Right lobe of liver (tissue), 6 donors: Measurements from ENCODE around the gene MCTP1. TPM values are rescaled to one million over a fixed set of nuclear protein-coding genes. Genes with fewer than 3 reads are reported as not detected.

Experiments used
- ATAC-seq, 4 donors: fragments of 200-7000 bp; cut with Tn5 transposase; one replicate each; pipeline ENCODE4 v1.9.1; 2020; ENCODE audit warnings: mild to moderate bottlenecking in 4 of 4, moderate library complexity in 4 of 4
- DNase-seq, 3 donors: peaks; one replicate each; pipeline ENCODE4 v3.0.0-alpha.2; 2020
- H3K27ac ChIP-seq, 3 donors: fragments of 200-600 bp; one replicate each; pipeline ENCODE4 v1.8.0; 2022
- H3K27me3 ChIP-seq, 2 donors: fragments of 200-600 bp; one replicate each; pipeline ENCODE4 v1.8.0; 2022
- H3K36me3 ChIP-seq, 4 donors: fragments of 200-600 bp; sonication (generic) in 1 of 4; one replicate each; pipeline versions ENCODE4 v1.5.1 to v1.8.0; 2017 to 2022; ENCODE audit warnings: control low read depth in 1 of 4
- H3K4me1 ChIP-seq, 4 donors: fragments of 200-600 bp; sonication (generic) in 1 of 4; one replicate each; pipeline versions ENCODE4 v1.5.1 to v1.8.0; 2017 to 2022; ENCODE audit warnings: control low read depth in 1 of 4
- H3K4me3 ChIP-seq, 3 donors: fragments of 200-600 bp; one replicate each; pipeline ENCODE4 v1.8.0; 2022
- H3K9me3 ChIP-seq, 4 donors: fragments of 200-600 bp; sonication (generic) in 1 of 4; one replicate each; pipeline versions ENCODE4 v1.5.1 to v1.8.0; 2017 to 2022; ENCODE audit warnings: control low read depth in 1 of 4
- POLR2A ChIP-seq: fragments of 450-650 bp; IDR thresholded peaks from one replicate; pipeline ENCODE4 v1.6.1; 2017; ENCODE audit warnings: antibody characterized with exemption, mild to moderate bottlenecking
- WGBS: methylation state at CpG from one replicate; pipeline ENCODE4 v1.1.6; 2018; ENCODE audit warnings: low coverage, low lambda C conversion rate; ENCODE audit not compliant: insufficient coverage; ENCODE audit errors: missing lambda C conversion rate; 5-methylcytosine and 5-hydroxymethylcytosine counted together
- intact Hi-C, 2 donors: fragments of 100-400 bp; cut with DNase I; formaldehyde crosslinking; loops; one replicate each; pipeline versions ENCODE4 v1.11.2 to v1.14.1; 2022
- total RNA-seq, 6 experiments: library from RNA; depleted of rRNA in 2 of 6; stranded (reverse); fragments of >200 nt in 2 of 6; fragmentation: NEBNext Ultra II Directional in 3 of 6; extraction: Animal tissue kit (Norgen Biotek cat#: 25700) in 3 of 6; gene quantifications; one replicate each; pipeline versions ENCODE4 v1.1.0 to v1.2.4, GENCODE V29; 2016 to 2023
- TF ChIP-seq, protein P1 (sequence below), 4 donors: fragments of 200-600 bp in 3 of 4; fragments of 450-650 bp in 1 of 4; IDR thresholded peaks; one replicate each; pipeline versions ENCODE4 v1.5.1 to v1.8.0; 2016 to 2022; ENCODE audit warnings: antibody characterized with exemption in 4 of 4, mild to moderate bottlenecking in 2 of 4
- donor health status: DM: no; HTN: yes; CAD: no.
- donor health status: DM: no; HTN: no; CAD: no.
- donor health status: DM: no; HTN: no; CAD: no.
- donor health status: DM: no; HTN: yes; CAD: no.
- donor health status: DM: no; HTN: yes; CAD: no.

MCTP1 gene
- total RNA-seq, 6 experiments from 2014 or later: 1.2 to 5.9 (median 3.5) TPM

DNA sequence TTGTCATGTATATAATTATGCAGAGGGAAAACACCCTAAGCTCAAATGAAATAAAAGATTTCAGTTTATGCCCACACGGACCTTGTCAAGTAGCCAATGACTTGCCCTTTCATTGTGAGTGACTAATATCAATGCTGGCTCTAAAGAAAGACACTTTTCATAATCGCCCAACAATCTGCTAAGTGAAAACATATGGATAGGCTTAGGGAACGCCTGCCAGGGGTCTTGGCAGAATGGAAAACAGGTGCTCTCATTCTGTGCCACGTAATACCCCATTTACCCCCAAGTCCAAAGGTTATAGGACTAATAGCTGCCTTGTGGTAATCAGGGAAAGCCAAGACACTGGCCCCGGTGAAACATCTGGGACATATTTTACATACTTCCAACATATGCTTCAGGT lies 508.7 kb downstream of the MCTP1 start:
- DNase-seq (no peak), ATAC-seq (no peak)
- WGBS: 58% methylated on average over 5 of the region's 5 CpGs
- no peaks in the 10 kb centered on the region for H3K4me1 ChIP-seq
- no peaks in the 10 kb centered on the region for H3K36me3 ChIP-seq
- TF ChIP-seq, protein P1, sequence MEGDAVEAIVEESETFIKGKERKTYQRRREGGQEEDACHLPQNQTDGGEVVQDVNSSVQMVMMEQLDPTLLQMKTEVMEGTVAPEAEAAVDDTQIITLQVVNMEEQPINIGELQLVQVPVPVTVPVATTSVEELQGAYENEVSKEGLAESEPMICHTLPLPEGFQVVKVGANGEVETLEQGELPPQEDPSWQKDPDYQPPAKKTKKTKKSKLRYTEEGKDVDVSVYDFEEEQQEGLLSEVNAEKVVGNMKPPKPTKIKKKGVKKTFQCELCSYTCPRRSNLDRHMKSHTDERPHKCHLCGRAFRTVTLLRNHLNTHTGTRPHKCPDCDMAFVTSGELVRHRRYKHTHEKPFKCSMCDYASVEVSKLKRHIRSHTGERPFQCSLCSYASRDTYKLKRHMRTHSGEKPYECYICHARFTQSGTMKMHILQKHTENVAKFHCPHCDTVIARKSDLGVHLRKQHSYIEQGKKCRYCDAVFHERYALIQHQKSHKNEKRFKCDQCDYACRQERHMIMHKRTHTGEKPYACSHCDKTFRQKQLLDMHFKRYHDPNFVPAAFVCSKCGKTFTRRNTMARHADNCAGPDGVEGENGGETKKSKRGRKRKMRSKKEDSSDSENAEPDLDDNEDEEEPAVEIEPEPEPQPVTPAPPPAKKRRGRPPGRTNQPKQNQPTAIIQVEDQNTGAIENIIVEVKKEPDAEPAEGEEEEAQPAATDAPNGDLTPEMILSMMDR (IDR thresholded peaks at IDR 0.05): no peak
- no peak for TF ChIP-seq POLR2A
- no peaks in the 10 kb centered on the region for H3K9me3 ChIP-seq
- H3K4me3 ChIP-seq: no peak overlapping the region
- H3K27ac ChIP-seq: no peak overlapping the region
- intact Hi-C loops: no loop called here
- no peaks in the 10 kb centered on the region for H3K27me3 ChIP-seq

DNA sequence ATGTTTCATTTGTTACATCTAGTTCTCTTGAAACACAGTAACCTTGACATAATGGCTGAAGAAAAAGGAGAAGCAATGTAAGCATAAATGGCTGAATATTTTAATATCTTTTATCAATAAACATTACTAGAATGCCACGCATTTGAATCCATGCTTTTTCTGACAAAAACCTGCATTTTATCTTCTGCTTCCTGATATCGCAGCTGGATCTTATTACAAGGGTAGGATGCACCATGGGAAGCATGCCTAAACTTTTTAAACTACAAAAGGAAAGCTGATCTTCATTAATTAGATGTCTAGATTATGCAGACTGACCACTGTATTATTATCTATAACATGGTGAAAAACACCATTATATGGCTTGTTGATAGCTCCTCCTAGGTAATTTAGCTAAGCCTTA lies 509.8 kb downstream of the MCTP1 start:
- Histone ChIP-seq H3K27me3 (no peaks in the 10 kb centered on the region), H3K27ac (no peak overlapping the region), H3K36me3 (no peaks in the 10 kb centered on the region), H3K4me1 (no peaks in the 10 kb centered on the region), H3K4me3 (no peak overlapping the region), H3K9me3 (no peaks in the 10 kb centered on the region)
- TF ChIP-seq, protein P1 (IDR thresholded peaks at IDR 0.05): no peak
- TF ChIP-seq POLR2A: no peak
- 65% methylated on average over 2 of the region's 2 CpGs for WGBS
- DNase-seq (no peak), ATAC-seq (no peak)
- intact Hi-C loops: no loop called here

DNA sequence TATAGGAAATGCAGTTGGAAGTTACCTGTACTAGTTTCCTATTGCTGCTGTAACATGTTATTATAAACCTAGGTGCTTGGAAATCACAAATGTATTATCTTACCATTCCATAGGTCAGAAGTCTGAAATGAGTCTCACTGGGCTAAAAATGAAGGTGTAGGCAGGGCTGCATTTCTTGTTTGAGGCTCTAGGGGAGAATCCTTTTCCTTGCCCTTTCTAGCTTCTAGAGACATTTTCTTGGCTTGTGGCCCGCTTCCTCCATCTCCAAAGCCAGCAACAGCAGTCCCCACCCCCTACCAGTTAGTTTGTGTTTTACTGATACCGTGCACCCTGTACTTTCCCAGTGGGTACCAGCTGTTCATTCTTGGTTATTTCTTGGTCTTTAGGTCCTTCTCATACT lies 513.2 kb downstream of the MCTP1 start:
- Histone ChIP-seq H3K4me1 (no peaks in the 10 kb centered on the region), H3K36me3 (no peaks in the 10 kb centered on the region), H3K4me3 (no peak overlapping the region), H3K27me3 (no peaks in the 10 kb centered on the region), H3K9me3 (no peaks in the 10 kb centered on the region), H3K27ac (no peak overlapping the region)
- intact Hi-C loops: no loop called here
- TF ChIP-seq, protein P1 (IDR thresholded peaks at IDR 0.05): no peak
- TF ChIP-seq POLR2A: no peak
- 33% methylated on average over 1 of the region's 2 CpGs for WGBS
- DNase-seq (no peak), ATAC-seq (no peak)

DNA sequence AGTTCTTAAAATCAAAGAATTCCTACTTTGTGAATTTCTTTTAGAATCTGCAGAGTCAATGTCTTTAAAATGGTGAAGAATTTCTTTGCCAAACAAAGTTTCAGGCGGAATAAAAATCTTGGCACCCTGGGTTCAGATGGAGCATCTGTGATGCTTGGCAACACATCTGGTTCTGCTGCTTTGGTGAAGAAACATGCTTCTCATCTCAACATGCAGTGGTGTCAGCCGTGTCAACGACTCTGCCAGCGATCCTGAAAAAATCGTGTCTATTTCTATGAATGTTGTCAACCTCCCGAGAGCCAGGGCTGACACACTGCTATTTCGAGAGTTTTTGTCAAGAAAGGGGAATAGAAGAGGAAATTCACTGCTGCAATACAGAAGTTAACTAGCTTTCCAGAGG lies 514.9 kb downstream of the MCTP1 start:
- no peak for DNase-seq
- Histone ChIP-seq H3K4me1 (no peaks in the 10 kb centered on the region), H3K4me3 (no peak overlapping the region), H3K36me3 (no peaks in the 10 kb centered on the region), H3K9me3 (no peaks in the 10 kb centered on the region), H3K27ac (no peak overlapping the region), H3K27me3 (no peaks in the 10 kb centered on the region)
- no peak for ATAC-seq
- TF ChIP-seq POLR2A: no peak
- TF ChIP-seq, protein P1 (IDR thresholded peaks at IDR 0.05): no peak
- intact Hi-C loops: no loop called here
- 53% methylated on average over 6 of the region's 7 CpGs for WGBS

DNA sequence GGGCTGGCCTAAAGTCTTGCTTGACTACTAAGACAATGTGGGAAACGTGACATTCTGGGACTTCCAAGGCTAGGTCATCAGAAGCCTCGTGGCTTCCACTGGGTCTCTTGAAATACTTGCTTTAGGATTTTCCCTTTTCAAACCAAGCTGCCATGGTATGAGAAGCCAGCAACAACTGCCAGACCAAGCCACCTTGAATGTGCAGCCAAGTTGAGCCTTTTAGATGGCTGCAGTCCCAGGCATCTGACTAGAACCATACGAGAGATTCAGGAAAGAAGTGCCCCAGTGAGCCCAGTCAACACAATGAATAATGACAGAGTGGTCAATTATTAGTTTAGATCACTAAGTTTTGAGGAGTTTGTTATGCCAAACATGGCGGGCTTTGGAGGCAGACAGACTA lies 523.1 kb downstream of the MCTP1 start:
- WGBS: 44% methylated on average over 4 of the region's 4 CpGs
- Histone ChIP-seq H3K36me3 (no peaks in the 10 kb centered on the region), H3K4me1 (no peaks in the 10 kb centered on the region), H3K9me3 (no peaks in the 10 kb centered on the region), H3K4me3 (no peak overlapping the region), H3K27ac (no peak overlapping the region), H3K27me3 (no peaks in the 10 kb centered on the region)
- DNase-seq: no peak
- intact Hi-C loops: no loop called here
- ATAC-seq: no peak
- TF ChIP-seq, protein P1 (IDR thresholded peaks at IDR 0.05): no peak
- TF ChIP-seq POLR2A: no peak
